K562 (cell line): ENCODE data around the gene PSMC3IP. TPM values are rescaled to one million over a fixed set of nuclear protein-coding genes. Genes with fewer than 3 reads are reported as not detected.

Source experiments
- CHD2 ChIP-seq: IDR thresholded peaks from 2 replicates; pipeline ENCODE4 v1.6.1; 2011; ENCODE audit warnings: low read depth, low read length
- DIDO1 ChIP-seq: fragments of 450-650 bp; IDR thresholded peaks from 2 replicates; pipeline ENCODE4 v1.6.1; 2016; ENCODE audit warnings: low read depth, missing biosample characterization, missing genetic modification characterization
- E4F1 ChIP-seq: fragments of 250-450 bp; sonication (Bioruptor Pico); IDR thresholded peaks from 2 replicates; pipeline ENCODE4 v1.5.0; 2021; ENCODE audit warnings: mild to moderate bottlenecking, borderline replicate concordance
- ELK1 ChIP-seq: sonication (generic); formaldehyde crosslinking; IDR thresholded peaks from 2 replicates; pipeline ENCODE4 v1.8.1; 2022; ENCODE audit warnings: missing genetic modification reagents
- ETV6 ChIP-seq, 3 experiments: fragments of 150-350 bp in 1 of 3; sonication (generic) in 1 of 3; formaldehyde crosslinking in 1 of 3; IDR thresholded peaks; 2 replicates each; pipeline versions ENCODE4 v1.6.1 to v1.8.0; 2014 to 2022; ENCODE audit warnings: borderline replicate concordance in 2 of 3, low read depth in 2 of 3, antibody characterized with exemption in 1 of 3, low read length in 1 of 3, mild to moderate bottlenecking in 1 of 3, missing genetic modification reagents in 1 of 3
- FOSL1 ChIP-seq: fragments of 200-800 bp; sonication (Bioruptor generic); conservative IDR thresholded peaks from 2 replicates; pipeline ENCODE4 v1.6.1; 2016; ENCODE audit warnings: missing genetic modification characterization, missing compliant biosample characterization
- HDAC2 ChIP-seq: fragments of 450-650 bp; IDR thresholded peaks from 2 replicates; pipeline ENCODE4 v1.6.1; 2016; ENCODE audit warnings: mild to moderate bottlenecking
- HDAC3 ChIP-seq: fragments of 450-650 bp; IDR thresholded peaks from 2 replicates; pipeline ENCODE4 v1.6.1; 2018; ENCODE audit warnings: borderline replicate concordance, mild to moderate bottlenecking, moderate library complexity; ENCODE audit not compliant: partially characterized antibody
- HNRNPL ChIP-seq: fragments of 200-400 bp; formaldehyde crosslinking; IDR thresholded peaks from 2 replicates; pipeline ENCODE4 v1.6.1; 2017; ENCODE audit warnings: low read depth, mild to moderate bottlenecking, low read length
- KDM4B ChIP-seq, 2 experiments: fragments of 450-650 bp in 1 of 2; sonication (generic) in 1 of 2; IDR thresholded peaks; 2 replicates each; pipeline ENCODE4 v1.6.1; 2016 to 2017; ENCODE audit warnings: borderline replicate concordance in 2 of 2, antibody characterized with exemption in 1 of 2, low read depth in 1 of 2, mild to moderate bottlenecking in 1 of 2
- MLX ChIP-seq, 2 experiments: fragments of 450-650 bp in 1 of 2; sonication (generic) in 1 of 2; formaldehyde crosslinking; conservative IDR thresholded peaks; 2 replicates each; pipeline versions ENCODE4 v1.4.0 to v1.8.1; 2020 to 2022; ENCODE audit warnings: mild to moderate bottlenecking in 1 of 2, missing genetic modification reagents in 1 of 2
- MTA2 ChIP-seq: fragments of 450-650 bp; IDR thresholded peaks from 2 replicates; pipeline ENCODE4 v1.6.1; 2016; ENCODE audit warnings: low read depth
- MTF1 ChIP-seq: fragments of 250-450 bp; sonication (Bioruptor Pico); IDR thresholded peaks from 2 replicates; pipeline ENCODE4 v1.9.0; 2021; ENCODE audit warnings: moderate library complexity, mild to moderate bottlenecking, inconsistent platforms, borderline replicate concordance
- NONO ChIP-seq, 2 experiments: fragments of 200-400 bp in 1 of 2; fragments of 450-650 bp in 1 of 2; formaldehyde crosslinking in 1 of 2; IDR thresholded peaks; 2 replicates each; pipeline ENCODE4 v1.6.1; 2017; ENCODE audit warnings: low read depth in 2 of 2, mild to moderate bottlenecking in 2 of 2, moderate library complexity in 2 of 2, low read length in 1 of 2
- PHF21A ChIP-seq: fragments of 450-650 bp; IDR thresholded peaks from 2 replicates; pipeline ENCODE4 v1.6.1; 2017; ENCODE audit warnings: low read depth, borderline replicate concordance
- TFAP4 ChIP-seq: sonication (generic); formaldehyde crosslinking; IDR thresholded peaks from 2 replicates; pipeline ENCODE4 v1.8.0; 2022; ENCODE audit warnings: missing genetic modification reagents, mild to moderate bottlenecking, moderate library complexity, borderline replicate concordance
- ZFP30 ChIP-seq: fragments of 250-450 bp; sonication (Bioruptor Pico); IDR thresholded peaks from 2 replicates; pipeline ENCODE4 v1.8.0; 2022; ENCODE audit warnings: moderate library complexity, mild to moderate bottlenecking, inconsistent platforms, borderline replicate concordance
- ZNF143 ChIP-seq: sonication (generic); formaldehyde crosslinking; IDR thresholded peaks from 2 replicates; pipeline ENCODE4 v1.9.0; 2022; ENCODE audit warnings: mild to moderate bottlenecking, missing genetic modification reagents
- ZNF280B ChIP-seq: fragments of 250-450 bp; sonication (Bioruptor Pico); IDR thresholded peaks from 2 replicates; pipeline ENCODE4 v1.5.1; 2021; ENCODE audit warnings: mild to moderate bottlenecking
- ZNF764 ChIP-seq: fragments of 250-450 bp; sonication (Bioruptor Pico); IDR thresholded peaks from 2 replicates; pipeline ENCODE4 v1.4.0; 2020; ENCODE audit warnings: low read depth, mild to moderate bottlenecking, moderate library complexity
- polyA plus RNA-seq, 8 experiments: library from polyadenylated mRNA; depleted of rRNA in 4 of 8; stranded (reverse) in 5 of 8; unstranded in 3 of 8; fragments of >200 nt; fragmentation: Nextera tagmentation in 2 of 8; fragmentation: Illumina TruSeq in 1 of 8; extraction: Ambion mirVana in 2 of 8; extraction: Trizol in 1 of 8; gene quantifications; 2 replicates each; pipeline versions ENCODE4 v1.2.1 to v1.2.3, GENCODE V29; 2011 to 2014; ENCODE audit warnings: inconsistent platforms in 1 of 8, missing spikeins in 1 of 8
- total RNA-seq, 7 experiments: library from RNA; depleted of rRNA in 6 of 7; stranded (reverse); fragments of >200 nt in 6 of 7; fragmentation: Illumina TruSeq in 2 of 7; extraction: Trizol in 2 of 7; gene quantifications; 2 replicates each; pipeline versions ENCODE4 v1.2.1 to v1.2.3, GENCODE V29; 2011 to 2021; ENCODE audit warnings: low replicate concordance in 1 of 7

Gene PSMC3IP
- total and polyA plus RNA-seq, 9 of the 15 experiments (the other 6 are each of a cell fraction or from before 2014, with no cell fraction given), result 13.8 to 65.6 (median 32.8) TPM

GRCh38 chr17:42561897-42562387 lies 15.6 kb downstream of the PSMC3IP start, which contains the start of gene COASY (continued):
- no peak for TF ChIP-seq MLX (CRISPR knock-in tag; conservative IDR thresholded peaks at IDR 0.05)
- no peak for TF ChIP-seq PHF21A
- no peak for TF ChIP-seq MTF1 (CRISPR knock-in tag)
- peak; percentile 100 for TF ChIP-seq CHD2
- peak; percentile 87 for TF ChIP-seq HDAC3
- peak; percentile 95; the same call in 1 of the 2 replicates for TF ChIP-seq HDAC2
- no peak for TF ChIP-seq FOSL1 (tag)
- no peak for TF ChIP-seq E4F1 (CRISPR knock-in tag)
- peak; percentile 79 for TF ChIP-seq DIDO1 (tag)
- no peak for TF ChIP-seq NONO (IDR thresholded peaks at IDR 0.05; ENCODE audit: low read depth in 2 of 2, low read length in 1 of 2)
- no peak for TF ChIP-seq ZNF280B (CRISPR knock-in tag)
- TF ChIP-seq HNRNPL, result no peak
- no peak for TF ChIP-seq ZNF764 (CRISPR knock-in tag)
- TF ChIP-seq ETV6 (IDR thresholded peaks at IDR 0.05; ENCODE audit: borderline replicate concordance in 1 of 2, low read depth in 2 of 2, low read length in 1 of 2), result no peak
- no peak for TF ChIP-seq ETV6 (CRISPR knock-in tag; IDR thresholded peaks at IDR 0.05; ENCODE audit: borderline replicate concordance)
- TF ChIP-seq ELK1, result no peak
- TF ChIP-seq ZNF143 (CRISPR knock-in tag), result no peak
- peak in 1 of 2 experiments; percentile 73; a peak in 1 of 4 replicates for TF ChIP-seq KDM4B (IDR thresholded peaks at IDR 0.05; ENCODE audit: borderline replicate concordance in 2 of 2, low read depth in 1 of 2)
- TF ChIP-seq TFAP4, result peak; percentile 76
- TF ChIP-seq ZFP30 (CRISPR knock-in tag), result no peak
- TF ChIP-seq MTA2, result peak; percentile 57; the same call in 1 of the 2 replicates
